ENCODE results near the gene CNTNAP3B.
"Not testable (repeated sequence)": the region's sequence is repeated elsewhere in the genome, so short reads cannot be mapped to it uniquely, and the experiment has no call there.

Gene CNTNAP3B

DNA sequence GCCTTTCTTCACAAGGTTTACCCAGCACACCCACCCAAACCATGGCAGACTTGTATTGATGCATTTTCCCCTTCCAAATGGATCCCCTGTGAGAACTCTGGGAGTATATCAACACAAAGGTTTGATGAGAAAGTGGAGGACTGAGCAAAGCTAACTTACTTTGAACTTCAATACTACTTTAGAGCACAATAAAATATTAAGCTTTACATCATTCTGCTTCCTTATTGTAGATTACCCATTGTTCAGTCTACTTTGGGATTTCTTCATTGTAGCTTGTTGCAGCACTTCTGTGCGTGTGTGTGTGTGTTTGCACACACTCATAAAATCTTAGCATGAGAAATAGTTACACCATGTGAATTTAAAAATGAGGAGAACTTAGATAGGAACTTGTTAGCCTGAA is 75.4 kb downstream of the CNTNAP3B start:
- H3K4me1 ChIP-seq (ENCODE audit: control insufficient read depth, insufficient read depth, low read length); DNase-seq (ENCODE audit: low read depth): not testable (repeated sequence)

DNA sequence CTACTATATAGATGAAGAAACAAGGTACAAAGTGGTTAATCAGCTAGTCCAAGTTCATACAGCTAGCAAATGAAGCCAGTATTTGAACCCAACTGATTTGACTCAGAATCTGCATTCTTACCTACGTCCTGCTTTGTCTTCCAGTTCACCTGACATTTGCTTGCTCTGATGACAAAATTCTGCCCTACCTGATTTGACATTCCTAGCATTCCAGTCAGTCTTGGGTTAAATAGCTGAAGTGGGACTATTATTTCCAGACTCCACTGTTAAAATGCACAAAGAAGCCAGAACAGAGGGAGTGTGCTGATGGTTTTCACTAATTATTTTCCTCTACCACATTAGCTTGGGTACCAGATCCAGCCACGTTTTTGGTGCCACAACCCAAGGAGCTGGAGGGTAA is 78.5 kb downstream of the CNTNAP3B start:
- not testable (repeated sequence) for H3K36me3 ChIP-seq (ENCODE audit: control insufficient read depth, insufficient read depth, low read length, severe bottlenecking); DNase-seq (ENCODE audit: low read depth); H3K9me3 ChIP-seq (ENCODE audit: control insufficient read depth, low read length); H3K9ac ChIP-seq (ENCODE audit: low read length); H3K27me3 ChIP-seq (replicated peaks; ENCODE audit: control insufficient read depth, insufficient read depth, low read length); H3K4me3 ChIP-seq (ENCODE audit: low read length); H3K4me1 ChIP-seq (ENCODE audit: control insufficient read depth, insufficient read depth, low read length)

More for the DNA sequence above, 75.4 kb downstream of the CNTNAP3B start:
- H3K27me3 ChIP-seq (replicated peaks; ENCODE audit: control insufficient read depth, insufficient read depth, low read length); H3K36me3 ChIP-seq (ENCODE audit: control insufficient read depth, insufficient read depth, low read length, severe bottlenecking); H3K9me3 ChIP-seq (ENCODE audit: control insufficient read depth, low read length); H3K9ac ChIP-seq (ENCODE audit: low read length); H3K4me3 ChIP-seq (ENCODE audit: low read length): not testable (repeated sequence)

DNA sequence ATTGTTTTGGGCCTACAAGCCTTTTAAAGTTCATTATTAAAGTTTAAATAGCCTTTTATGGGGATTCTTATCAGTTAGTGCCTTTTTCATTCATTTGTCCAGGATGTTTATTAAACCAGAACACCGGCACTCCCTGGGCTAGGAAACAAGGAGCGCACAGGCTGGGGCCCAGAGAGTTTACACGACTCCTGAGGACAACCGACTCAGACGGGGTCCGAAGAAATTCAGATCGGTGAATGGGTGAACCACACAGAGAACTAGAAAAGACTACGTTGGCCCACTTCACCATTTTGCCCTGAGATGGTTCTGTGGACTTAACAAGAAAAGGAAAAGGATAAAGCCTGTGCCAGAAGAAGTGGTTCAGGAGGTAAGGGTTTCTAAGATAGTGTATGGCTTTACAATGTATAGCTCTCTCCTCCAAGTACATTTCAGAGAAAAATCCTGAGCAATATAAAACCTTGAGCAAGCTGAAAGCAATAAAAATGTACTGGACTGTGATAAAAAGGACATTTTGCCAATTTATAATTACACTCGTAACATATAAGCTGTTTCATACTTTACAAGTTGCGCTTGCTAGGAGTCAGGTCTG is 84.7 kb downstream of the CNTNAP3B start:
- not testable (repeated sequence) for H3K9ac ChIP-seq (ENCODE audit: low read length); H3K4me1 ChIP-seq (ENCODE audit: control insufficient read depth, insufficient read depth, low read length); H3K9me3 ChIP-seq (ENCODE audit: control insufficient read depth, low read length); H3K27me3 ChIP-seq (replicated peaks; ENCODE audit: control insufficient read depth, insufficient read depth, low read length); DNase-seq (ENCODE audit: low read depth); H3K36me3 ChIP-seq (ENCODE audit: control insufficient read depth, insufficient read depth, low read length, severe bottlenecking); H3K4me3 ChIP-seq (ENCODE audit: low read length)

DNA sequence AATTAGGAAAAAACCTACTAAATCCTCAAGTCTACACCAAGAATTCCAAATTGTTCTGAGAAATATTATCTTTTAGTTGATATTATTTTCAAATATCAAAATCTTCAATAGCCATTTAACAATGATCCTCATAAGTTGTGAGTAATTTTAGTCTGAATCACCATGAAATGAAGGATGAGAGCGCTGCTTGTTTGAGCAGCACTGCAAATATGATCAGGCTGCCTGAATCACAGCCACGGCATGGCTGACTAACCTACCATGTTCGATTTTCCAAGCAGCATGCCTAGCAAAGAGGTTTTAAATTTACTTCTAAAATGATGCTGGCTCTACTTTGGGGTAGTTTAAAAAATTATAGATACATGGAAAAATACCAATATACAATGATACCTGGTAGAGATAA is 95.7 kb downstream of the CNTNAP3B start:
- H3K27me3 ChIP-seq (replicated peaks; ENCODE audit: control insufficient read depth, insufficient read depth, low read length); H3K4me1 ChIP-seq (ENCODE audit: control insufficient read depth, insufficient read depth, low read length); H3K36me3 ChIP-seq (ENCODE audit: control insufficient read depth, insufficient read depth, low read length, severe bottlenecking); DNase-seq (ENCODE audit: low read depth); H3K9ac ChIP-seq (ENCODE audit: low read length); H3K4me3 ChIP-seq (ENCODE audit: low read length); H3K9me3 ChIP-seq (ENCODE audit: control insufficient read depth, low read length): not testable (repeated sequence)

DNA sequence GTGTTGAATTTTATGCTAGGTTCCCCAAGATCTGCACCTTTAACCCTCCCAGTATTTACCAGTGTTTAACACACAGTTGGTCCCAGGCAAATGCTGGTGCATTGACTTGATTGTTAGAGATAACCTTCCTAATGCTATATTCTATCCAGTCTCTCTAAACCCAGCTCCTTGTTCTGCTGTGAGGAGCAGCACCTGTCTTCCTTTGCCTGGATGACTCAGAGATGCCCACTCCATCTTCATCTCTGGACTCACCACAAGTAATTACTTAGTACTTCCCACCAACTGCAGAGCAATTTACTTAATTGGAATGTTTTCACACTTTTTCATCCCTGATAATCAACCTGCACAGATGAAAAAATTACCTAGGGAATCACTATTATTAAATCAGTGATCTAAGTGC is 108.6 kb downstream of the CNTNAP3B start:
- not testable (repeated sequence) for H3K9me3 ChIP-seq (ENCODE audit: control insufficient read depth, low read length); H3K27me3 ChIP-seq (replicated peaks; ENCODE audit: control insufficient read depth, insufficient read depth, low read length); H3K9ac ChIP-seq (ENCODE audit: low read length); H3K36me3 ChIP-seq (ENCODE audit: control insufficient read depth, insufficient read depth, low read length, severe bottlenecking); H3K4me3 ChIP-seq (ENCODE audit: low read length); DNase-seq (ENCODE audit: low read depth); H3K4me1 ChIP-seq (ENCODE audit: control insufficient read depth, insufficient read depth, low read length)

DNA sequence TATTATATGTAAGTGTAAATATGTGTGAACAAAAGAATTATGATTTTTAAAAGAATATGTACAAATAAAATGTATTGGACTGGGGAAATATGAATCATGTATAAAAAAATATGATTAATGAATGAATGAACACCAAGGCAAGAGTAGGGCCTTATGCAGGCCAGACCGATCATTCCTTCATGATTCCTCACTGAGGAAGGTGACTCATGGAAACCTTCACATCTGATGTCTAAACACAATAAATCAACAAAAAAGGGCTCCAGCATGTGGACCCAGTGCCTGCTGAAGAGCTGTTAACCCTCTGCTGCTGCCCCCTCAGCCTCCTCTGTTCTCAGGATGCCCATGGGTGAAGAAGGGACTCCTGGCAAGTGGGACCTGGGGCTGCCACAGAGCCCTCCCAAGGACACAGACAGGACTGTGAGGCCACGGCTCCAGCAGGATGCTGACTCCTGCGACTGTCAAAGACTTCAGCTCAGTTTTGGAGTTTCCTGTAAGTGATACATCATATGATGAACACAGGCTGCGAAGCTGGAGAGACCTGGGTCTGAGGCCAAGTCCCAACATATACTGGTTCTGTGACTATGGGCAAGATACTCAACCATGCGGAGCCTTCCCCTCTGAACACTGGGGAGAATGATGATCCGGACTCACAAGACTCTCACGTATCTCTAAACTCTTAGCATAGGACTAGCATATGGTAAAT is 110.9 kb downstream of the CNTNAP3B start:
- H3K27me3 ChIP-seq (replicated peaks; ENCODE audit: control insufficient read depth, insufficient read depth, low read length); H3K36me3 ChIP-seq (ENCODE audit: control insufficient read depth, insufficient read depth, low read length, severe bottlenecking); H3K9ac ChIP-seq (ENCODE audit: low read length); DNase-seq (ENCODE audit: low read depth); H3K9me3 ChIP-seq (ENCODE audit: control insufficient read depth, low read length); H3K4me3 ChIP-seq (ENCODE audit: low read length); H3K4me1 ChIP-seq (ENCODE audit: control insufficient read depth, insufficient read depth, low read length): not testable (repeated sequence)

DNA sequence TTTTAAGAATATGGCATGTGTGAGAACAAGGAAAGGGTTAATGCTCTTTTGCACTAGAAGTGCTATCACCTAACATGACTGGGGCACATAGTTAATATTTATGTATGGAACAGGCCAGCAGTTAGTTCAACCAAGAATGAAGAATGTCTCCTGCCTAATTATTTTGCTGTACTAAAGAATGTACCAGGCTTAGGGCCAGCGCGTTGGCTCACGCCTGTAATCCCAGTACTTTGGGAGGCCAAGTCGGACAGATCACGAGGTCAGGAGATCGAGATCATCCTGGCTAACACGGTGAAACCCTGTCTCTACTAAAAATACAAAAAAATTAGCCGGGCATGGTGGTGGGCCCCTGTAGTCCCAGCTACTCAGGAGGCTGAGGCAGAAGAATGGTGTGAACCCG is 114.9 kb downstream of the CNTNAP3B start:
- not testable (repeated sequence) for H3K4me1 ChIP-seq (ENCODE audit: control insufficient read depth, insufficient read depth, low read length); H3K4me3 ChIP-seq (ENCODE audit: low read length); H3K27me3 ChIP-seq (replicated peaks; ENCODE audit: control insufficient read depth, insufficient read depth, low read length); H3K9ac ChIP-seq (ENCODE audit: low read length); H3K9me3 ChIP-seq (ENCODE audit: control insufficient read depth, low read length); DNase-seq (ENCODE audit: low read depth); H3K36me3 ChIP-seq (ENCODE audit: control insufficient read depth, insufficient read depth, low read length, severe bottlenecking)

DNA sequence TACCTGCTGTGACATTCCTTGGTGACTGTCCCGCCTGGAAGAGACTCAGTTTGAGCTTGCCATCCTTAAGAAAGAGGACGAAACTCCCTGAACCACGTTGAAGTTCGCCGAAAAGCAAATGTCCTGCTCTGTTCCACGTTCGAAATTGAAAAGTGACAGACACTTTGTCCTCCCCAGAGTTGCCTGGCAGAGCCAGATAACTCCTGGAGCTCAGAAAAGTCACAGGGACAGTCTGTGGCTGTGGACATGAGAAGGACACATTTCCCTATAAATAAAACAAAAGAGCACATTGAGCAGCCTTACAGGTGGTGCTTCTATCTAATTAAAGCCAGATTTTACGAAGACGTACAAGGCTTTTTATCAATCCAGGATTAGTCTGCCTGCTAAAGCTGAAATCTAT is 137.6 kb downstream of the CNTNAP3B start:
- not testable (repeated sequence) for H3K4me1 ChIP-seq (ENCODE audit: control insufficient read depth, insufficient read depth, low read length); H3K9ac ChIP-seq (ENCODE audit: low read length); H3K27me3 ChIP-seq (replicated peaks; ENCODE audit: control insufficient read depth, insufficient read depth, low read length); H3K9me3 ChIP-seq (ENCODE audit: control insufficient read depth, low read length); DNase-seq (ENCODE audit: low read depth); H3K36me3 ChIP-seq (ENCODE audit: control insufficient read depth, insufficient read depth, low read length, severe bottlenecking); H3K4me3 ChIP-seq (ENCODE audit: low read length)

DNA sequence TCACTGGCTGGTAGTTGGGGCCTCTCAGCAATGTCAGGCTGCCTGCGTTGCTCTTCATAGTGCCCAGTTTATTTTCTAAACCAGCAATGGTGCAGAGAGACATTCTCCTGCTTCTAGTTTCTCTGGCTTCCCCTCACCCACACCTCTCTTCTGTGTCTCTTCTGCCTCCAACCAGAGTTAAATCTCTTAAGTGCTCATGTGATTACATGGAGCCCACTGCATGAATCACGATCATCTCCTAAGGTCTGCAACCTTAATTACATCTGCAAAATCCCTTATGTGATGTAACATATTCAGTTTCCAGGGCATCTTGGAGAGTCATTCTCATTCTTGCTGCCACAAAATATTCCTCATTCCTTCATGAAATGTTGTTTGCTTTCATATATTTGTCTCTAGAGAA is 149.0 kb downstream of the CNTNAP3B start:
- H3K4me1 ChIP-seq (ENCODE audit: control insufficient read depth, insufficient read depth, low read length); H3K36me3 ChIP-seq (ENCODE audit: control insufficient read depth, insufficient read depth, low read length, severe bottlenecking): not testable (repeated sequence)

DNA sequence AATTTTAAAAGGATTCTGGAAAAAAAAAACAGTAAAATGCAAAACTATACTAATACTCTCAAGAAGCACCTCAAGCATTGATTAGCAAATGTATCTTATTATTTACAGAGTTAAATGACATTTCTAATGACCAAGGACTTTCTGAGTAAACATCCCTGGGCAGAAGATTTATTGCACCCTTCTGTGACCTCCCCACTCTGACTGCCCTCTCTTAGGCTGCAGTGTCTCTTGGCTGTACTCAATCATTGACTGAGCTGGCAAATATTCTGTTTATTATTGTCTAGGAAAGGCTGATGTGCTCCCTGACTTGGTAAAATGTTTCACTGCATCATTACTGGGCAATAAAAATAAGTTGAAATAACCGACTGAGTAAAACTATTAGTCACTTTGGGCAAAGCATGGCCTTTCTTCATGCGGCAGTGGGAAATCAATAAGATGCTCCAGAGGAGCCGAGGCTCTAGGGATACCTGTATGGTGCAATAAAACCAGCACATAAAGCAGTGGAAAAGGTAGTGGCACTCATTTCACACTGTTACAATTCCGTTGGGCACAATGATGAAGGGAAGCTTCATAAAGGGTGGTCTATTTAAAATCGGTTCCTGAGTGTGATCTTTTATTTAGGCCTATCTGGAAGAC is 151.1 kb downstream of the CNTNAP3B start:
- not testable (repeated sequence) for H3K9ac ChIP-seq (ENCODE audit: low read length); H3K4me3 ChIP-seq (ENCODE audit: low read length); H3K4me1 ChIP-seq (ENCODE audit: control insufficient read depth, insufficient read depth, low read length); DNase-seq (ENCODE audit: low read depth); H3K27me3 ChIP-seq (replicated peaks; ENCODE audit: control insufficient read depth, insufficient read depth, low read length); H3K36me3 ChIP-seq (ENCODE audit: control insufficient read depth, insufficient read depth, low read length, severe bottlenecking); H3K9me3 ChIP-seq (ENCODE audit: control insufficient read depth, low read length)

More for the DNA sequence above, 149.0 kb downstream of the CNTNAP3B start:
- not testable (repeated sequence) for H3K9me3 ChIP-seq (ENCODE audit: control insufficient read depth, low read length); H3K27me3 ChIP-seq (replicated peaks; ENCODE audit: control insufficient read depth, insufficient read depth, low read length); H3K4me3 ChIP-seq (ENCODE audit: low read length); H3K9ac ChIP-seq (ENCODE audit: low read length); DNase-seq (ENCODE audit: low read depth)

DNA sequence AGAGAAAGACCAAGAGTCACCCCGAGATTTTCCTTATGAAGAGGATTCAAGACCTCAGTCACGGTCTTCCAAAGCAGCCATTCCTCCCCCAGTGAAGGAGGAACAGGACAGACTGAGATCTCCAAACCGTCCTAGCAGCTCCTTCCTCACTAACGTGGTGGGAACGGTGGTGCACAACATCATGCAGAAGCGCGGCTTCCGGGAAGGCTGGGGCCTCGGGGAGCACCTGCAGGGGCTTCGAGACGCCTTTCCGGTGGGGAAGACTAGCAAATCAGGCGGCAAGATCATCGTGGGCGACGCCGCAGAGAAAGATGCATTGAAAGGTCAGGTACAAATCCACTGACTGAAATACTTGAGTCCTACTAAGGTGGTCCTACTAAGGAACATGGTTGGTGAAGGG is 154.3 kb downstream of the CNTNAP3B start:
- H3K27me3 ChIP-seq (replicated peaks; ENCODE audit: control insufficient read depth, insufficient read depth, low read length); H3K9ac ChIP-seq (ENCODE audit: low read length); H3K9me3 ChIP-seq (ENCODE audit: control insufficient read depth, low read length); H3K4me1 ChIP-seq (ENCODE audit: control insufficient read depth, insufficient read depth, low read length); DNase-seq (ENCODE audit: low read depth); H3K36me3 ChIP-seq (ENCODE audit: control insufficient read depth, insufficient read depth, low read length, severe bottlenecking); H3K4me3 ChIP-seq (ENCODE audit: low read length): not testable (repeated sequence)
